GM19468 (cell line): Measurements from ENCODE around the gene PLD4.
"Not testable (repeated sequence)": the region's sequence is repeated elsewhere in the genome, so short reads cannot be mapped to it uniquely, and the experiment has no call there.

ENCODE experiments used
- ATAC-seq: cut with Tn5 transposase; IDR thresholded peaks from one replicate; pipeline ENCODE4 v1.9.1; 2021; ENCODE audit warnings: mild to moderate bottlenecking, moderate library complexity, moderate number of reproducible peaks; ENCODE audit not compliant: unreplicated experiment; ENCODE audit errors: extremely low read depth

Gene PLD4

GRCh38 chr14:104949406-104949955, 24.8 kb downstream of the PLD4 start:
- ATAC-seq: not testable (repeated sequence)

DNA sequence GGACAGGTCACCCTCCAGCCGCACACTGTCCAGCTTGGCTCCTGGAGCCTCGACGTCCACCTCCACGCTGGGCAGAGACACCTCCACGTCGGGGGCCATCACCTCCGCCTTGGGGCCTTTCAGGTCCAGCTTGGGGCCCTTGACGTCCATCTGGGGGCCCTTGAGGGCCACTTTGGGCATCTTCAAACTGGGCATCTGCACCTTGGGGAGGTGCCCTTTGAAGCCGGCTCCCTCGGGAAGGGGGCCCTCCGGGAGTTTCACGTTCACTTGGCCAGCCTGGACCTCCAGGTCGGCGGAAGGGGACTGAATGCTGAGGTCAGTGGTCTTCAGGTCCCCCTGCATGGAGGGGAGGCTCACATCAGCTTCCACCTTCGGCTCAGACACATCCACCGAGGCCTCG, 25.3 kb downstream of the PLD4 start:
- no peak for ATAC-seq

GRCh38 chr14:104950701-104951100, 26.0 kb downstream of the PLD4 start:
- ATAC-seq: not testable (repeated sequence)

- not testable (repeated sequence) for ATAC-seq
Observed at GRCh38 chr14:104951863-104952657, 27.4 kb downstream of the PLD4 start.

DNA sequence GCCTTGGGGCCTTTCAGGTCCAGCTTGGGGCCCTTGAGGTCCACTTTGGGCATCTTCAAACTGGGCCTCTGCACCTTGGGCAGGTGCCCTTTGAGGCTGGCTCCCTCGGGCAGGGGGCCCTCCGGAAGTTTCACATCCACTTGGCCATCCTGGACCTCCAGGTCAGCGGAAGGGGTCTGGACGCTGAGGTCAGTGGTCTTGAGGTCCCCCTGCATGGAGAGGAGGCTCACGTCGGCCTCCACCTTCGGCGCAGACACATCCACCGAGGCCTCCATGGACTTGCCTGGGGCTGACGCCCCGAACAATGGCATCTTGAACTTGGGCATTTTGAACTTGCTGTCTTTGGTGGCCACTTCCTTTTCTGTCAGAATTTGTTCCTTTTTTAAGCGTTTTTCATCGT, 28.4 kb downstream of the PLD4 start:
- no peak for ATAC-seq

- ATAC-seq: no peak
Observed at GRCh38 chr14:104953896-104954656, 29.4 kb downstream of the PLD4 start.

- ATAC-seq: no peak
Observed at GRCh38 chr14:104954746-104955395, 30.2 kb downstream of the PLD4 start.

- ATAC-seq: no peak
Observed at GRCh38 chr14:104955396-104955770, 30.7 kb downstream of the PLD4 start.

GRCh38 chr14:104956290-104956890, 31.7 kb downstream of the PLD4 start:
- ATAC-seq: no peak

DNA sequence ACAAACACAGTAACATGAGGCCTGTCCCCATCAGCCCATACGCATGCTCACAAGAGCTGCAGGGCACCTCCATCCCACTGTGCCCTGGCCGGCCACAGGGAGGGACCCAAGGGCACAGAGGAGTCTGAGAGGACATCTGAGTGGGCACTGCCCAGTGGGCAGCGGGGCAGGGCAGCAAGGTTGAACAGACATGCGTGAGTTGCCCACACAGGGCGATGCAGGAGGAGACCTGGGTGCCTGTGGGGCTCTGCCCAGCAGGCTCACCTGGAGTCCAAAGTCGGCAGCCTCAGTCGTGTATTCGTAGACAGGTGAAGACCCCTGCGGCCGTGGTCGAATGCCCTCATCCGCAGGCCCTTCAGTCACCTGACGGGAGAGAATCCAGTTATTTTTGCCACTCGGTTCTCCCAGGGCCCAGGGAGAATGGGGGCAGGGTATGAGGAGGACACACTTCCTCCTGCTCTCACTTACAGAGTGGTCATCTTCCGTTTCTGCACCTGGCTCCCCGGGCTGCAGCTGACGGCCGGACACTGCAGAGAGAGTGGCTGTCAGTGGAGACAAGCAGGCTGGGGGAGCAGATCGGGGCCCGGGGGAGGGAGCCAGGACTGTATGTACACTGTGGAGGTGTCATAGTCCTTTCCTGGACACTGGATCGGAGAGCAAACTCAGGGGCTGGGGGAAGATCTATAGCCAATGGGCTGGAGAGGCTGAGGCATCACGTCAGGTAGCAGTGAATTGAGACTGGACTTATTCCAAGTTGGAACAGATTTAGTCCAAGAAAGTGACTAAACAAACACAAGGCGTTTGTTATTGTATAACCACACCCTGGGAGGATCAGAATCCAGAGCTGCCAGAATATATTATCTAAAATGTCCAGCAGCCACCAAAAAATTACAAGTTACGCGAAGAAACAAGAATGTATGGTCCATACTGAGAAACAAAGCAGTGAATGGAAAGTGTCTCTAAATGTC, 32.8 kb downstream of the PLD4 start:
- no peak for ATAC-seq

DNA sequence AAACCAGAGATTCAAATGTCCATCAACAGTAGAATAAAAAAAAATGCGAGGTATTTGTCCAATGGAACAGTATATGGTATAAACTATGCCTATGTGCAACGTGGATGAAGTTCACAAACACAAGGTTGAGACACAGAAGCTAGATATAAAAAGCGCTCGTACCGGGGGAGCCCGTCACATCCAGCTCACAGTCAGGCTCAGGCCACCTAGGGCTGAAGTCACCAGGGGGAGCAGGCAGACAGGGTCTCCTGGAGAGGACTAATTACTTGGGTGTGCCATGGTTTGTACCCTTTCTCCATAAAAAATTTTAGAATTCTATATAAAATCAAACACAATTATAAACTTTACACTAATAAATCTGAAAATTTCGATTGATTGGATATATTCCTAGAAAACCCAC, 39.9 kb downstream of the PLD4 start:
- ATAC-seq: no peak

GRCh38 chr14:104965561-104966231, 41.0 kb downstream of the PLD4 start:
- no peak for ATAC-seq

- no peak for ATAC-seq
Observed at GRCh38 chr14:104966261-104966865, 41.7 kb downstream of the PLD4 start.

- no peak for ATAC-seq
Observed at GRCh38 chr14:104966981-104967385, 42.3 kb downstream of the PLD4 start.

- ATAC-seq: no peak
Observed at GRCh38 chr14:104967386-104968152, 42.9 kb downstream of the PLD4 start.

DNA sequence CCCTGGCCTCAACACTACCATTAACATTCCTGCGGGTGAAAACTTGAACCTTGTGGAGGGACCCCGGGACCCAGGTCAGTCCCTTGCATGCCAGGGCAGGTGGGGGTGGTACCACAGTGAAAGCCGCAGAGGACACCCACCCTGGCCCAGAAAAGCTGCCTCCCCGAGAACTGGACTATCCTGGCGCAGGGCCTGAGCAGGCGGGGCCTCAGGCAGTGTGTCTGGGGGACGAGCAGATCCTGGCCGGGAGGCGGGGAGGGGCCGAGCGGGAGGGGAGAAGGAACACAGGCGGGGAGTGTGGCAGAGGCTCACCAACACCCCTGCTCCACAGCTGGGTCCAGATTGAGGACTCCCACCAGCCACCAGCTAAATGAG, 43.5 kb downstream of the PLD4 start:
- ATAC-seq: no peak

GRCh38 chr14:104968541-104969401, 44.1 kb downstream of the PLD4 start:
- no peak for ATAC-seq
